NCI-H774 (cell line): ENCODE measurements around the gene NFILZ.
"Not testable (repeated sequence)": the region's sequence is repeated elsewhere in the genome, so short reads cannot be mapped to it uniquely, and the experiment has no call there.

Experiments used
- DNase-seq: peaks from one replicate; lab custom pipeline; 2025; lab: John Stamatoyannopoulos, UW

NFILZ gene

DNA sequence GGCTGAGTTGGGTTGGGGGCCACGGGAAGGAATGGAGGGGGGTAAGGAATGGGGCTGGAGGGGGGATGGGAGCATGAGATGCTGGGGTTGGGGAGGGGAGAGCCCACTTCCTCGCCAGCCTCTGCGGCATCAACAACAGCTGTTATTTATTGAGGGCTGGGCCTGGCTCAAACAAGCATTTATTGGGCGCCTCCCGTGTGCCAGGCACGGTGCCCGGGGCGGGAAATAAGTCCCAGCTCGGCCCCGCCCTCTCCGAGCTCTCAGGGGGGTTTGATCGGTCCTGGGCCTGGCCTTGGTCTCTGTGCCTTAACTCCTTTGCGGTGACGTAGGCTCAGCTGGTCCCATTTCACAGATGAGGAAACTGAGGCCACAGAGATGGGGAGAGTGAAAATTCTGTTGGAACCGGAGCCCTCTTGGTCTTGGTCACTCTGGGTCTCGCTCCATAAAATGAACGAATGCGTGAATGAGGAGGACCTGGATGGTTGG, 19.0 kb upstream of the NFILZ start:
- no peak for DNase-seq

DNA sequence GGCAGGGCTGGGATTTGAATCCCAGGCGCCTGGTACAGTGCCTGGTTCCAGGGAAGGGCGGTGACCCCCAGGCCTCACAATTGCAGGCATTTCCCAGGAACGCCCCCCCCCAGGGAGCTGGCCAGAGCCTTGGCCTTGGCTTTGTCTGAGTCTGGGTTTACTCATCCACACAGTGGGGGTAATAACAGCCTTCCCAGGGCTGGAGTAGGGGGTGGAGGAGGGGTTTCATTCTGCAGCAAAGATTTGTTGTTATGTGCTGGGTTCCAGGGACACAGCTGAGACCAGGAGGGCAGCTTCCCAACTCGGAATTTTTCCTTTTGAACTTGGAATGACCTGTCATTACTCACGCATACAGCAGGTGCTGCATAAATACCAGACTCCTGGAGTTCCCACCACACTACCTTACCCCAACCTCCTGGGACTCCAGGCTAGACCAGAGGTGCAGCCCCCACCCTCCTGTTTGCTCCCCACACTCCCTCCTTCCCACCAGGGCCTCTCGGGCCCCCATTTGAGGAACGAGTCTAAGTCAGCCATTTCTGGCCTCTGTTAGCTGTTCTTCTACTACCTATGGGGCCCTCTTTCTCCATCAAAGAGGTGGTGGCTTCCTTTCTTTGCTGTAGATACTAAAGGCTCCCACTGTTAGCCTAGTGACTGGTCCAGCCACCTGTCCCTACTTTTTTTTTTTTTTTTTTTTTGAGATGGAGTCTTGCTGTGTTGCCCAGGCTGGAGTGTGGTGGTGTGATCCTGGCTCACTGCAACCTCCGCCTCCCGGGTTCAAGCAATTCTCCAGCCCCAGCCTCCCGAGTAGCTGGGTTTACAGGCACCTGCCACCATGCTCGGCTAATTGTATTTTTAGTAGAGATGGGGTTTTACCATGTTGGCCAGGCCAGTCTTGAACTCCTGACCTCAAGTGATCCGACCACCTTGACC, 18.3 kb upstream of the NFILZ start:
- no peak for DNase-seq

DNA sequence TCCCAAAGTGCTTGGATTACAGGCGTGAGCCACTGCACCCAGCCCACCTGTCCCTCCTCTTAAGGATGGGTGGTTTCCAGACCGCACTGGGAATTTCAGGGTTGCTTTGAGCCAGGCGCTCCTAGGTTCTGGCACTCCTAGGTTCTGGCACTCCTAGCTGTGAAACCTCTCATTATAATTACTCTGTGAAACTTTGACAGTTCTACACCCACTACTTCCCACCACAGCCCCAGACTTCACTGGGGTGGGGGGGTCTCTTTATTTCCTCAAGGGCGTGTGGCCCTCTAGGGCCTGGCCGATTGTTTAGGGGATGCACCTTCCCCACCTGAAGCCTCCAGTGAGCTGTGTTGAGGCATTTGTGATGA, 17.6 kb upstream of the NFILZ start:
- no peak for DNase-seq

DNA sequence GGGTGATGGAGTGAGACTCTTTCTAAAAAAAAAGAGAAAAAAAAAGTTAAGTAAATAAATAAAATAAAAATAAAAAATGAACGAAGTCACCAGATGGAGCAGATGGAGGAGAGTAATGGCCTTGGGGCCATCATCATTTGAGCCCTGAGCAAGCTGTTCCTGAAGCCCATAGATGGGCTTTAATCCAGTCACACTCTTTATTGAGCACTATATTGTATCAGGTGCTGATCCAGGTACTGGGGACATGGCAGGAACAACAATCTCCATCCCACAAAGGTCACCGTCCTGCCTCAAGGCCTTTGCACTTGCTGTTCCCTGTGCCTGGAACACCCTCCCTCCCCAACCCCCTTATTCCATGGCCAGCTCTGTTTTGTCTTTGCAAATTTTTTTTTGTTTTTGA, 16.0 kb upstream of the NFILZ start:
- no peak for DNase-seq

DNA sequence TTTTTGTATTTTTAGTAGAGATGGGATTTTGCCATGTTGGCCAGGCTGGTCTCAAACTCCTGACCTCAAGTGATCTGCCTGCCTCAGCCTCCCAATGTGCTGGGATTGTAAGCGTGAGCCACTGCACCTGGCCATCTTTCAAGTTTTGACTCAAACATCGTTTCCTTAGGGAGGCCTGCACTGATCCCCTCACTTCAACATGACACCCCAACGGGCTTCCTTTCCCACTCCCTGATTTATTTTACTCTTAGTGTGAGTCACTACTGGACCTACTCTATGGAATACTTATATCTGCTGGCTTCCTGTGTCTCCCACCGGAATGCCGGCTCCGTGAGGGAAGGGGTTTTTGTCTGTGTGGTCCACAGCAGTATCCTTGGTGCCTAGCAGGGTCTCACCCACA, 15.4 kb upstream of the NFILZ start:
- DNase-seq: no peak

DNA sequence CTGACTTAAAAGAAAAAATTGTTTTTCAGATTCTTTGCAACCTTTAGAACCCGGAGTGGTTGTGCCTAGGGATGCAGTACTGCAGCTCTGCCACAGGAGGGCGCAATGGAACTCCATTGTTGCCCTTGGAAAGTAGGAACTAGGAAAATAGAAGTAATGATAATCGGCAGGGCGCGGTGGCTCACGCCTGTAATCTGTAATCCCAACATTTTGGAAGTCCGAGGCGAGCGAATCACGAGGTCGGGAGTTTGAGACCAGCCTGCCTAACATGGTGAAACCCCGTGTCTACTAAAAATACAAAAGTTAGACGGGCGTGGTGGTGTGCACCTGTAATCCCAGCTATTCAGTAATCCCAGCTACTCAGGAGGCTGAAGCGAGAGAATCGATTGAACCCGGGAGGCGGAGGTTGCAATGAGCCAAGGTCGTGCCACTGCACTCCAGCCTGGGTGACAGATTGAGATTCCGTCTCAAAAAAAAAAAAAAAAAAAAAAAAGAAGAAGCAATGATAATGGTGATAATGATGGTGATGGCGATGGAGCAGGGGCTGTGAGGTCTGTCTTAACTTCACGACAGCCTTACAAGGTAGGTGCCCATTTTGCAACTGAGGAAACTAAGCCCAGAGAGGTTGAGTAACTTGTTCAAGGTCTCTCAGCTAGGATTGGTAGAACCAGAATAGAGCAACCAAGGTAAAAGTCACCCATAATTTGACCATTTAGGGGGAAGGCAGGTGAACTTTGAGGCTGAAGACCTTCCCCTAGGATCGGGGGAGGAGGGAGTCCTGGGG, 14.4 kb upstream of the NFILZ start:
- DNase-seq: no peak

DNA sequence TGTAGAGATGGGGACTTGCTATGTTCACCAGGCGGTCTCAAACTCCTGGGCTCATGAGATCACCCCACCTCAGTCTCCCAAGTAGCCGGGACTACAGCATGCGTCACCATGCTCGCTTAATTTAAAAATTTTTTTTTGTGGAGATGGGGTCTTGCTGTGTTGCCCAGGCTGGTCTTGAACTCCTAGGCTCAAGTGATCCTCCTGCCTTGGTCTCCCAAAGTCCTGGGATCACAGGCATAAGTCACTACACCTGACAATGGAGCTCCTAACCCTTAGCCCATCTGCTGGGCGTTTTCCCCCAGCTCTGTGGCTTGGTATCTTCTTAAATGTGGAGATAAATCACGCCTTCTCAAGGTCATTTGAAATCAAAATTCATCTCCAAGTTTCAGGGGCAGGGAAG, 13.6 kb upstream of the NFILZ start:
- no peak for DNase-seq

DNA sequence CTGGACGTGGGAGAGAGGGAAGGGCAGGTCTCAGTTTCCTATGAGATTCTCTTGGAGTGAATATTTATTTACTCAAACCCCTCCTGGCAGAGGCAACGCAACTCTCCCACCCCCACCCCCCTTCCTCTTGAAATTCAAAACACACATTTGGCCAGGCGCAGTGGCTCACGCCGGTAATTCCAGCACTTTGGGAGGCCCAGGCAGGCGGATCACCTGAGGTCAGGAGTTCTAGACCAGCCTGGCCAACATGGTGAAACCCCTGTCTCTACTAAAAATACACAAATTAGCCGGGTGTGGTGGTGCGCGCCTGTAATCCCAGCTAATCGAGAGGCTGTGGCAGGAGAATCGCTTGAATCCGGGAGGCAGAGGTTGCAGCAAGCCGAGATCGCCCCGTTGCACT, 13.1 kb upstream of the NFILZ start:
- DNase-seq: not testable (repeated sequence)

DNA sequence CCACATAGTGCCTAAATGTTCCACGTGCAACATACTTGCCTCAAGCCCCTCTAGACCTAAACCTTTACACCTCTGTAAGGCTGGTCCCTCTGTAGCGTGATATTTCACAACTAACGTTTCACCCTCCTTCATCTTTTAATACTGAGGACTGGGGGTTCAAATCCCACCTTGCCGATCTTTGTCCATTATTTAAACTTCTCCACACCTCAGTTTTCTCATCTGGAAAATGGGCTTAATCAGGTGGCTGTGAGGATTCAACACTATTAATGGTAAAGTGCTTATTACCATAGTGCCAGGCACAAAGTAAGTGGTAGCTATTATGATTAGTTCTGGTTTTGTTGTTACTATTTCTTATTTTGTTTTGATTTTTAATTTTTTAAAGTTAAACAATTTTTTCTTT, 12.4 kb upstream of the NFILZ start:
- no peak for DNase-seq

DNA sequence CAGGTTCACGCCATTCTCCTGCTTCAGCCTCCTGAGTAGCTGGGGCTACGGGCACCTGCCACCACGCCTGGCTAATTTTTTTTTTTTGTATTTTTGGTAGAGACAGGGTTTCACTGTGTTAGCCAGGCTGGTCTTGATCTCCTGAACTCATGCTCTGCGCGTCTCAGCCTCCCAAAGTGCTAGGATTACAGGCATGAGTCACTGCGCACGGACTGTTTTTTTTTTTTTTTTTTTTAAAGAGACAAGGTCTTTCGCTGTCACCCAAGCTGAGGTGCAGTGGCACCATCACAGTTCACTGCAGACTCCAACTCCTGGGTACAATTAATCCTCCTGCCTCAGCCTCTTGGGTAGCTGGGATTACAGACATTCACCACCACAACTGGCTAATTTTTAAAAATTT, 11.7 kb upstream of the NFILZ start:
- DNase-seq: no peak

DNA sequence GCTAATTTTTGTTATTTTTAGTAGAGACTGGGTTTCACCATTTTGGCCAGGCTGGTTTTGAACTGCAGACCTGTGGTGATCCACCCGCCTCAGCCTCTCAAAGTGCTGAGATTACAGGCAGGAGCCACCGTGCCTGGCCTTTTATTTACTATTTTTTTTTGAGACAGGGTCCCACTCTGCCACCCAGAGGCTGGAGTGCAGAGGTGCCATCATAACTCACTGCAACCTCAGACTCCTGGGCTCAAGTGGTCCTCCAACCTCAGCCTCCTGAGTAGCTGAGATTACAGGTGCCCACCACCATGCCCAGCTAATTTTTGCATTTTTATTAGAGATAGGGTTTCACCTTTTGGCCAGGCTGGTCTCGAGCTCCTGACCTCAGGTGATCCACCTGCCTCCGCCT, 7.5 kb upstream of the NFILZ start:
- DNase-seq: not testable (repeated sequence)

DNA sequence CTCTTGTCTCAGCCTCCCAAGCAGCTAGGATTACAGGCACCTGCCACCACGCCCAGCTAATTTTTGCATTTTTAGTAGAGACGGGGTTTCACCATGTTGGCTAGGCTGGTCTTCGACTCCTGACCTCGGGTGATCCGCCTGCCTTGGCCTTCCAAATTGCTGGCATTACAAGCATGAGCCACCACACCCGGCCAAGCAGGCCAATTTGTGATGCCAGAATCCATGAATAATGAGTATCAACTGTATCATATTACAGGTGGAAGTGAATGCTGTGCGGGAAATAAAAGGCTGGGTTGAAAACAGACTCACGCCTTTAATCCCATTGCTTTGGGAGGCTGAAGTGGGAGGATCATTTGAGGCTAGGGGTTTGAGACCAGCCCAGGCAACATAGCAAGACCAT, 3.6 kb upstream of the NFILZ start:
- DNase-seq: no peak

DNA sequence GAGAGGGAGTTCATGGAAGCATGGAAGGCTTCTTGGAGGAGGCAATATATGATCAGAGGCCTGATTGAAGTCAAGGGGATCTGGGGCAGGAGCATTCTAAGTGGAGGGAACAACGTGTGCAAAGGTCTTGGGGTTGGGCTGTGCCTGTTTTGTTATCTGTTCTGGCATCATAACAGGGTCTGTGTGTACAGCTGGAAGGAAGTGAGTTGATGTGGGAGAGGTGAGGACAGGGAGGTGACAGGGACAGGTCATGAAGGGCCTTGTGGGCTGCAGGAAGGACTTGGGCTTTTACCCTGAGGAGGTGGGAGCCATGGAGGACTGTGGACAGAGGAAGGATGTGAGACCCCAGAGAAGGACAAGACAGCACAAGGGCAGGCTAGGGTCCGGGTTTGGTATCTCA, 1.2 kb upstream of the NFILZ start:
- no peak for DNase-seq

DNA sequence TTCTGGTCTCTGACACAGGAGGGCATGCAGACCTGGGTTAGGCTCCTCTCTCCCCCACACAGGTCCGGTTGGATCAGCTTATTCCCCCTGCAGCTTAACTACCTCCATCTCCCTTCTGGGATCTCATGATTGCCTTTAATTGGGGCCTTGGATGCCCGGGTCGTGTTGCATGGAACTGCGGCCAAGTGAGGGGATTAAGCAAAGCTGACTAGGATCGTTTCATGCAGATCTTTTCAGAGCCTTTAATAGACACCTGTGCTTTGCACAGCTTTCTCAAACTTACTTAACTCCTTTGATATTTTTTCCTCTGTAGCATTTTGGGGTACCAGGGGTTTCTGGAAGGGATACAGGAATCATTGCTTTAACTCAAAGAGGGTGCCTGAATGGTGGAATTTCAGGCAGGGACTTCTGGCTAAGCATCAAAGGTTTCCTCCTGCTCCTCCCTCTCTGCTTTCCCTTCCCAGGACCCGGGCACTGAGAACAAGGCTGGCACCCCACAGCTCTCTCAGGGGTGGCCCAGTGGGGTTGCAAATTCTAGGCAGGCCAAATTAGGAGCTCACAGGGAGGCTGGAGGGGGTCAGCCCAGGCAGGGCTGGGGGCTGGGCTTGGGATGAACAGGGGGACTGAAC, 477 bp downstream of the NFILZ start:
- DNase-seq: no peak

DNA sequence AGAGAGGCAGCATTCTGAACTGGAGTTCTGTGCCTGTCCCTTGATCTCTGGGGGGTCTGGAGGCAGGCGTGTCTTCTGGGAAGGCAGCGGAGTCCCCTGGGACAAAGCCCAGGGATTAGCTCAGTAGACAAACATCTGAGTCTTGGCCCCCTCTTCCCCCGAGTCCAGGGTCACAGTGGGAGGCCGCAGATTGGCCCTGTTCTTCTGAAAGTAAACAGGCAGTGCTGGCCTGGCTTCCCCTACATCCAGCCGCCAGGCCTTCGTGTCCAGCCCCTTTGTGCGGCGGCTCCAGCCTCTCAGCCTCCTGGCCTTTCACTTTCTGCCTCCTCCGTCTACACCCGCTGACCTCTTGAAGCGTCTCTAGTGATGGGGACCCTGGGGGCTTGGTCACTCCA, 989 bp downstream of the NFILZ start:
- DNase-seq: no peak

DNA sequence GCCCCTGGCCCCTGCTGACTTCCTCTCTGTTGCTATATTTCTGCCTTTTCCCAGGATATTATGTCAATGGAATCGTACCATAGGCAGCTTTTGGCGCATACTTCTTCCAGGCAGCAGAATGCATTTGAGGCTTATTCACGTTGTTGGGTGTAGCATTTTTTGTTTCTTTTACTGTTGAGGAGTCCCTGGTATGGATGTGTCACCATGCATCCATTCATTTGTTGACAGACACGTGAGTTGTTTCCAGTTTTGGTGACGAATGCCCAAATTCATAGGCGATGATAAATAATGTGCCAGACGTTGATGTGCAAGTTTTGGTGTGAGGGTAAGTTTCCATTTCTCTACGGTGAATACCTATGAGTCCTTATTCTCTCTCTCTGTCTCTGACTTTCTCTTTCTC, 5.0 kb downstream of the NFILZ start:
- no peak for DNase-seq

DNA sequence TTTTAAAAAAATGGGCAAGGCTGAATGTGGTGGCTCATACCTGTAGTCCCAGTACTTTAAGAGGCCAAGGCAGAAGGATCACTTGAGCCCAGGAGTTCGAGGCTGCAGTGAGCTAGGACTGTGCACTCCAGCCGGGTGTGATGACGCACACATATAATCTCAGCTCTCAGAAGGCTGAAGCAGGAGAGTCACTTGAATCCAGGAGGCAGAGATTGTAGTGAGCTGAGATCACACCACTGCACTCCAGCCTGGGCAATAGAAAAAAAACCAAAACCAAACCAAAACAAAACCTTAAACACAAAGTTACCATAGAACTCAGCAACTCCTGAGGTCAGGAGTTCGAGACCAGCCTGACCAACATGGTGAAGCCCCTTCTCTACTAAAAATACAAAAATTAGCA, 6.6 kb downstream of the NFILZ start:
- not testable (repeated sequence) for DNase-seq

DNA sequence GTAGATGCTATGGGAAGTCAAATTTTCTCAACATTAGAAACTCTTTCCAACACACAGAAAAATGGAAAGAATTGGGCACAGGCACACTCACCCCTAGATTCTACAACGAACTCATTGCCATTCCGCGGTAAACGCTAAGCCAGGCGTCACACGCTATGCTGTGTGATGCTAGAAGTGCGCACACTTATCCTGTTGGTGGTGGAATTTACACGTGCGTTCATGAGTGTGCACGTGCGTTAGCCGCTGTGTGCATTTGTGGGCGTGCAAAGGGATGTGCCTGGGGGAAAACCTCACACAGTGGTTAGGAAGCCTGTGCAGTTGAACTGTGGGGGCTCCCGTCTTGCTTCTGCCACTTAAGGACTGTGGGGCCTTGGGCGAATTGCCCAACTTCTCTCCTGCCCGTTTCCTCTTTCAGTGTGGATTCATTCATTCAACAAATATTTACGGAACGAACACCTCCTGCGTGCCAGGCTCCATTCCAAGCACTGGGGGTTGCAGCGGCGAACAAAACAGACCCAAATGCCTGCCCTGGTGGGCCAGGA, 7.7 kb downstream of the NFILZ start:
- DNase-seq: no peak

DNA sequence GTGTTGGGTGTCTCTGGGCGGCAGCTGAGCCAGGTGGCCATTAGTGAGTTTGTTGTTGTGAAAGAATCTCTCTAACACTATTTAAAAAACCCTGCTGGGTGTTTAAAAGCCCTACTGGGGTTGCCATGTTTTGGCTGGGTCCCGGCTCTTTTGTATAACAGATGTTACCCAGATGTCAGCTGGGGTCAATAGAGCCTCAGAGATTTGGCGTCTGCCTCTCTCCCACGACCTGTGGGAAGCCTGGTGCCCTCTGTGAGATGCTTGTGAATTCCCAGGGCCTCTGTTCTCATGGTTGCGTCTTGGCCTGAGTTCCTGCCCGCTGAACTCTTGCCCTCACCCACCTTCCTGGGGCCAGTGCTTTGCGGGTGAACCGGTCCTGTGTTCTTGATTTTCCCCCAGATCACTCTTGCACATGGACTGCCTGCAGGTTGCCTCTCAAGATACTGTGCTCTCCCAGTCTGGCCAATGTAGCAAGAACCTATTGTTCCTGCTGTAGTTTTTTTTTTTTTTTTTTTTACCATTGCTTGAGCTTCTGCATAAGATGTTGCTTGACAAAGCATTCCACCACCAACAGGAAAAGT, 9.5 kb downstream of the NFILZ start:
- no peak for DNase-seq

DNA sequence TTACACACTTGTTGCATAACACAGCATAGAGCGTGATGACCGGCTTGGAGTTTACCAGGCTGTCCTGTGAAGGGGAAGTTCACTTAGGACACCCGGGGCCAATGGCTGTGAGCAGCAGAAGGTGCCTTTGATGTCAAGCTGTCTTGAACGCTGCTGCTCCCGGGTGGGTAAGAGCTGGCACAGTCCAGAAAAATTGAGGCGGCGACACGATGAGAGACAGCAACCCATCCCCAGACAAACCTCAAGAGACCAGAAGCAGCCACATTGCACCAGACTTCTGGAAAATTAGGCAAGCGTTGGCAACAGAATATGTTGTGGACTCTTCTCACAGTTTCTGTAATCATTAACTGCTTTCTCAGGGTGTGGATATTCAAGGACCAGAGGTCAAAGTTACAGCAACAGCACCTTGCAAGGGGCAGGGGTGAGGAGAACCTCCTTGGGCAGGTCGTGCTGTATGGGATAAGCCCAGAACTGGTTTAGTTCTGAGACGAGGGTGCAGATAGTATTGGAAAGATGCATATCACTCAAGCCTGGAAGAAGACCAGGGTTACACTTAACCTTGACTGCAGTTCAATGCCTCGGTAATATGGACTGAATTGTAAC, 10.1 kb downstream of the NFILZ start:
- no peak for DNase-seq

DNA sequence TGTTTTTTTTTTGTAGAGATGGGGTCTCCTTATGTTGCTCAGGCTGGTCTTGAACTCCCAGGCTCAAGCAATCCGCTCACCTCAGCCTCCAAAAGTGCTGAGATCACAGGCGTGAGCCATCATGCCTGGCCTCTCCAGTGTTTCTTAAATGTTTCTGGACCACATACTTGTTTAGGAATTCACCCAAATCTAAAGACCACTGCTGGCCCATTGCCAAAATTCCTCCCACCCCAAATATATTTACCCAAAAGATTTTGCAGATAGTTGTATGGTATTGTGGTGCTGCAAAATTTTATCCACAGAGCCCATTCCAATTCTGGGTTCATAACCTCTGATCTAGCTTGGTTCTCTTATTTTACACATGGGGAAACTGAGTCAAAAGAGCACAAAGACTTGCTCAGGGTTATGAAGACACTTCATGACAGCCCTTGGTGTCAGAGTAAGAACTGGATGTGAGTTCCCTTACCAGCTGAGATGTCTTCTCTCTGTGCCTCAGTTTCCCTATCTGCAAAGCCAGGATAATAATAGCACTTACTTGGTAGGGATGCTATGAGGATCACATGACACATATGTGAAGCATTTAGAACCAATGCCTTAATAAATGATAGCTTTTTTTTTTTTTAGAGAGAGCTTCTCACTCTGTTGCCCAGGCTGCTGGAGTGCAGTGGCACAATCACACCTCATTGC, 10.9 kb downstream of the NFILZ start:
- no peak for DNase-seq
